Measurements from ENCODE around the gene TXNRD2. TPM values are rescaled to one million over a fixed set of nuclear protein-coding genes. Genes with fewer than 3 reads are reported as not detected.
A peak's percentile ranks its signal among the peaks of the same experiment; 100 is the strongest.

Gene TXNRD2
- total RNA-seq, 1 experiment from 2014 or later = 22.4 TPM

DNA sequence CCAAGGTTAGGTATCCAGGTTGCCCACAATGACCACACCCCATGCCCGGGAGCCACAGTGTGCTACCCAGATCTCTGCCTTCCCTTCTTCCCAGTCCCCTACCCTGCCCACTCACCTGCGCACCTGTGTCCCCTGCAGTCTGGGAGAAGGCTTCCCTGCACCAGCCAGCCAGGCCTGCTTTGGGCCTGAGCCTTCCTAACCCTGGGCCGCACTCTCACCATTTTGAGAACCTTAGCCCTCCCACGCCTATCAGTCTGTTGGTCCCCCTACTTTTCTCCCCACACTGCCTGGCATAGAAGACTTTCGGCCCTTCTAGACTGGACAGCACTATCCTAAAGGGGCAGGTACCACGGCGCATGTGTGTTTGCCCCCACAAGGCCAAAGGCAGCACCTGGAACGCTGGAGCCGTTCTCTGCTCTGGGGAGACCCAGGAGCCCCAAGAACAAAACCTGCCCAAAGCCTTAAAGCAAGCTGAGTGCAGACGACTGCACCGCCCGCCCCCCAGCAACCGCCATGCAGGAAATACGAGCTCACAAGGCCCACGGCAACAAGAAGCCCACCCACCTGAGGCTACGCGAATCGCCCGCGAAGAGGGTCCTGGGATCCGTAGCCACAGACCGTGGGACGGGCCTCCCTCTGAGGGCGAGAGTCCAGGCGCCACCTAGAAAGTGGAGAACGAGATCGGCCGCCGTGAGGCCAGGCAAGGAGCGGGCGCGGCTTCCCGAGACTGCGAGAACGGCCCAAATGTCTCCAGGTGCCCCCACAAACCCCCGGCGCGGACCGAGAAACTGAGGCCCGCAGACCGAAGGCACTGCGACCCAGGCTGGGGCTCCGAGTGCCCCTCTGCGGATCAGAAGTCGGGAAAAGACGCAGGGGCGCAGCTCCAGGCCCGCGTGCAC lies 87.5 kb downstream of the TXNRD2 start:
- no peak overlapping the region for H3K27ac ChIP-seq
- H3K36me3 ChIP-seq (ENCODE audit: low read depth) = no peaks in the 10 kb centered on the region
- POLR2A ChIA-PET (ENCODE audit: unreplicated experiment) = interaction anchor here (0.6 kb wide), 1 partner anchor 426 kb away, joined by 6 read pairs; no protein-coding TSS in a partner anchor
- H3K9me3 ChIP-seq (ENCODE audit: insufficient read depth, low read depth) = no peaks in the 10 kb centered on the region
- H3K9me2 ChIP-seq (ENCODE audit: insufficient read depth) = no peaks in the 10 kb centered on the region
- peak overlapping the region; percentile 86 for H2AFZ ChIP-seq
- peaks cover 13% of the 10 kb centered on the region for H3F3A ChIP-seq (ENCODE audit: insufficient read depth, low read depth)
- CTCF ChIA-PET = no interaction called here
- no peaks in the 10 kb centered on the region for H3K27me3 ChIP-seq (ENCODE audit: insufficient read depth, low read depth)
- H3K79me2 ChIP-seq (ENCODE audit: low read depth) = peaks cover 55% of the 10 kb centered on the region
- intact Hi-C loops (cut with micrococcal nuclease; ENCODE audit: unreplicated experiment) = loop anchor here (2.0 to 5.0 kb wide), 2 partner anchors 27 to 87 kb away; no protein-coding TSS in a partner anchor
- BruUV-seq (replicated peaks) = TSS peak; percentile 64
- H3K4me2 ChIP-seq = peak overlapping the region; percentile 87
- no peak for DNase-seq
- H4K20me1 ChIP-seq (ENCODE audit: insufficient read depth) = no peaks in the 10 kb centered on the region; the same call in 1 of the 2 replicates
- peak overlapping the region; percentile 96 for H3K4me3 ChIP-seq
- peaks cover 41% of the 10 kb centered on the region for H3K4me1 ChIP-seq (replicated peaks; ENCODE audit: insufficient read depth)
- no peak for TF ChIP-seq EZH2 (IDR thresholded peaks at IDR 0.05; ENCODE audit: low read depth)
- TF ChIP-seq, protein P1, sequence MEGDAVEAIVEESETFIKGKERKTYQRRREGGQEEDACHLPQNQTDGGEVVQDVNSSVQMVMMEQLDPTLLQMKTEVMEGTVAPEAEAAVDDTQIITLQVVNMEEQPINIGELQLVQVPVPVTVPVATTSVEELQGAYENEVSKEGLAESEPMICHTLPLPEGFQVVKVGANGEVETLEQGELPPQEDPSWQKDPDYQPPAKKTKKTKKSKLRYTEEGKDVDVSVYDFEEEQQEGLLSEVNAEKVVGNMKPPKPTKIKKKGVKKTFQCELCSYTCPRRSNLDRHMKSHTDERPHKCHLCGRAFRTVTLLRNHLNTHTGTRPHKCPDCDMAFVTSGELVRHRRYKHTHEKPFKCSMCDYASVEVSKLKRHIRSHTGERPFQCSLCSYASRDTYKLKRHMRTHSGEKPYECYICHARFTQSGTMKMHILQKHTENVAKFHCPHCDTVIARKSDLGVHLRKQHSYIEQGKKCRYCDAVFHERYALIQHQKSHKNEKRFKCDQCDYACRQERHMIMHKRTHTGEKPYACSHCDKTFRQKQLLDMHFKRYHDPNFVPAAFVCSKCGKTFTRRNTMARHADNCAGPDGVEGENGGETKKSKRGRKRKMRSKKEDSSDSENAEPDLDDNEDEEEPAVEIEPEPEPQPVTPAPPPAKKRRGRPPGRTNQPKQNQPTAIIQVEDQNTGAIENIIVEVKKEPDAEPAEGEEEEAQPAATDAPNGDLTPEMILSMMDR (conservative IDR thresholded peaks at IDR 0.05) = no peak

DNA sequence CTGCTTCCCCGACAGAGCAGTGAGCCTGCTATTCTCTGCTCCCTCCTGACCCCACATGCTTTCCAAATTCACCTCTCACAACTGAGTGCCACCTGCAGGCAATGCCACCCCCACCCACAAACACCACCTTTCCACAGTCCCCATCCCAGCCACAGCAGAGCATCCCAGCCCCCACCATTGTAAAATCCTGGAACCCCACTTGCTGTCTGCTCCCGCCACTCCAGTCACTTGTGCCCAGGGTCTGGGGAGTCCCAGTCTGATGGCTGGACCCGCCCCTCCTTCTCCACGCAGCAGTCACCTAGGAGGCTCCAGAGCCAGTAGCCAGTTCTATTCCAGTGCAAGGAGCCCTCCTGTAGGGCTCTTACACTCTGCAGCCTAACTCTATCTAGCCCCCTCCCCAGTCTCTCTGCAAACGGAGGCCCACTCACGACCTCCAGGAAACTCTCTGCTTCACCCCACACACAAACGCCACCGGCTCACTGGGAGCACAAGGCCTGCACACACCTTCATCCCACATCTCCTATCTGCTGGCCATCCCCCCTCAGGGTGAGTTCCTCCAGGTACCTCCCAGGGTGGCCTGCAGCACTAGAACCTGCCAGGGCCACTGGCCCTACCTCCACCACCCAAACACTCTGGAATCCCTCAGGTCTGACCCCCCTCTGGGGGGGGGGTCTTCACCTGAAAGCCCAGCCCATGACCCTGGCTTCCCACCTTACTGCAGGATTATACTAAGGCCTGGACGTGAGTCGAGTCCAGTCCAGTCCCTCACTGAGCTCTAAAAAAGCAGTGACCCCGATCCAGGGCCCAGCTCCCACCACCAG lies 88.3 kb downstream of the TXNRD2 start:
- Histone ChIP-seq H3F3A (ENCODE audit: insufficient read depth, low read depth) (peaks cover 15% of the 10 kb centered on the region), H3K4me1 (replicated peaks; ENCODE audit: insufficient read depth) (peaks cover 49% of the 10 kb centered on the region), H2AFZ (no peak overlapping the region), H3K4me2 (peak overlapping the region; percentile 87), H3K4me3 (peak overlapping the region; percentile 96), H3K9me2 (ENCODE audit: insufficient read depth) (no peaks in the 10 kb centered on the region), H3K27ac (no peak overlapping the region), H4K20me1 (ENCODE audit: insufficient read depth) (no peaks in the 10 kb centered on the region; the same call in 1 of the 2 replicates), H3K79me2 (ENCODE audit: low read depth) (peaks cover 60% of the 10 kb centered on the region), H3K9me3 (ENCODE audit: insufficient read depth, low read depth) (no peaks in the 10 kb centered on the region), H3K27me3 (ENCODE audit: insufficient read depth, low read depth) (no peaks in the 10 kb centered on the region), H3K36me3 (ENCODE audit: low read depth) (no peaks in the 10 kb centered on the region)
- no peak for DNase-seq
- TF ChIP-seq EZH2 (IDR thresholded peaks at IDR 0.05; ENCODE audit: low read depth) = no peak
- BruUV-seq (replicated peaks) = no TSS peak
- intact Hi-C loops (cut with micrococcal nuclease; ENCODE audit: unreplicated experiment) = loop anchor here (5.0 kb wide), 1 partner anchor 86 kb away; no protein-coding TSS in a partner anchor
- CTCF ChIA-PET = no interaction called here
- POLR2A ChIA-PET (ENCODE audit: unreplicated experiment) = no interaction called here

DNA sequence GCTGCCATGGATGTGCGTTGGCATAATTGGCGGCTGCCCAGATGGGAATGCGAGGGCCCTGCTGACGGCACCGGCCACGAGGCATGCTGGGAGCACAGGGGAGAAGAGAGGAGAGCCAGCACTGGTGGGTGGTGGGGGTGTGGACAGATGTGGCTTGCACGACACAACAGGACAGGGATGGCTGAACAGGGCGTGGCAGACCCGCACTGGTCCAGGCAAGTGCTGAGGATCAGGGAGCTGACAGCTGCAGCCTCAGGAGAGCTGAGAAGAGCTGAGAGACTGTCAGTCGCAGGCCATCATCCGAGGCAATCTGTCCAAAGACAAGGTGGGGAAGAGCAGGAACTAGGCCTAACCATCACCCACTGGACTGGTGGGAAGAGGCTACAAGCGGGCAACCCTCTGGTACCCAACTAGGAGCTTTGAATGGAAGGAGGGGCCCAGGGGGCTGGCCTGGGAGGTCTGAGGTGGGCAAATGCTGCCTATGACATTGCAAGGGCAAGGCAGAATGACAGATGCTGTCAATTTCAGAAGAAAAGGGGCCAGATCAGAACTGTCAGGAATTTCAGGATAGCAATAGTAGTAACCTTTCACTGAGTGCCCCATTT lies 89.3 kb downstream of the TXNRD2 start:
- Histone ChIP-seq H3K4me2 (peak overlapping the region; percentile 87), H3K4me3 (no peak overlapping the region; the same call in 1 of the 2 replicates), H3K9me2 (ENCODE audit: insufficient read depth) (no peaks in the 10 kb centered on the region), H3K79me2 (ENCODE audit: low read depth) (peaks cover 70% of the 10 kb centered on the region), H3F3A (ENCODE audit: insufficient read depth, low read depth) (peaks cover 15% of the 10 kb centered on the region), H3K27me3 (ENCODE audit: insufficient read depth, low read depth) (no peaks in the 10 kb centered on the region), H3K36me3 (ENCODE audit: low read depth) (no peaks in the 10 kb centered on the region), H3K27ac (no peak overlapping the region), H3K4me1 (replicated peaks; ENCODE audit: insufficient read depth) (peaks cover 55% of the 10 kb centered on the region), H3K9me3 (ENCODE audit: insufficient read depth, low read depth) (no peaks in the 10 kb centered on the region), H4K20me1 (ENCODE audit: insufficient read depth) (no peaks in the 10 kb centered on the region; the same call in 1 of the 2 replicates), H2AFZ (no peak overlapping the region)
- POLR2A ChIA-PET (ENCODE audit: unreplicated experiment) = no interaction called here
- CTCF ChIA-PET = no interaction called here
- no peak for TF ChIP-seq EZH2 (IDR thresholded peaks at IDR 0.05; ENCODE audit: low read depth)
- TF ChIP-seq, protein P1 (conservative IDR thresholded peaks at IDR 0.05) = no peak
- intact Hi-C loops (cut with micrococcal nuclease; ENCODE audit: unreplicated experiment) = loop anchor here (5.0 kb wide), 1 partner anchor 85 kb away; no protein-coding TSS in a partner anchor
- DNase-seq = no peak
- TSS peak; percentile 1 for BruUV-seq (replicated peaks)

Measured in PC-9 (cell line).